NT2/D1 (cell line): ENCODE results near the gene PIEZO1.

Experiments used
- DNase-seq: peaks from one replicate; pipeline ENCODE4 v3.0.0-alpha.2; 2011; ENCODE audit warnings: low read depth, low spot score
- H3K27me3 ChIP-seq: 2 replicates; pipeline ENCODE4 v1.6.0; 2011; ENCODE audit warnings: mild to moderate bottlenecking; ENCODE audit not compliant: insufficient read length, insufficient read depth
- H3K36me3 ChIP-seq: 2 replicates; pipeline ENCODE4 v1.6.1; 2011; ENCODE audit warnings: mild to moderate bottlenecking, low read length, mixed read lengths; ENCODE audit not compliant: insufficient read depth, insufficient read length
- H3K4me1 ChIP-seq: 2 replicates; pipeline ENCODE4 v1.5.1; 2011; ENCODE audit not compliant: insufficient read depth, insufficient read length
- H3K4me3 ChIP-seq: 2 replicates; pipeline ENCODE4 v1.5.1; 2011; ENCODE audit warnings: low read depth; ENCODE audit not compliant: insufficient read length
- H3K9ac ChIP-seq: 2 replicates; pipeline ENCODE4 v1.6.0; 2011; ENCODE audit warnings: low read depth; ENCODE audit not compliant: insufficient read length
- H3K9me3 ChIP-seq: 2 replicates; pipeline ENCODE4 v1.5.1; 2011; ENCODE audit warnings: mild to moderate bottlenecking, low read length; ENCODE audit not compliant: insufficient read depth
- SUZ12 ChIP-seq: IDR thresholded peaks from 2 replicates; pipeline ENCODE4 v1.6.1; 2011; ENCODE audit not compliant: insufficient read length, insufficient read depth; ENCODE audit errors: extremely low read depth
- YY1 ChIP-seq: IDR thresholded peaks from 2 replicates; pipeline ENCODE4 v1.6.1; 2011; ENCODE audit not compliant: insufficient read length, insufficient read depth
- ZNF274 ChIP-seq: IDR thresholded peaks from 2 replicates; pipeline ENCODE4 v1.6.1; 2011; ENCODE audit warnings: mild to moderate bottlenecking, low read depth, low read length

The PIEZO1 gene

GRCh38 chr16:88701581-88702370, 83.2 kb downstream of the PIEZO1 start:
- H3K9ac ChIP-seq: no peak overlapping the region
- no peak for DNase-seq
- H3K36me3 ChIP-seq: peaks cover 58% of the 10 kb centered on the region
- H3K4me1 ChIP-seq: peaks cover 18% of the 10 kb centered on the region
- no peaks in the 10 kb centered on the region for H3K9me3 ChIP-seq
- H3K27me3 ChIP-seq: peaks cover 10% of the 10 kb centered on the region
- no peak for TF ChIP-seq ZNF274
- no peak for TF ChIP-seq SUZ12
- TF ChIP-seq YY1: no peak
- no peak overlapping the region for H3K4me3 ChIP-seq

- H3K9ac ChIP-seq: no peak overlapping the region
- peaks cover 10% of the 10 kb centered on the region for H3K27me3 ChIP-seq
- H3K4me3 ChIP-seq: no peak overlapping the region
- peaks cover 18% of the 10 kb centered on the region for H3K4me1 ChIP-seq
- no peak for TF ChIP-seq SUZ12
- no peak for TF ChIP-seq YY1
- TF ChIP-seq ZNF274: no peak
- peaks cover 67% of the 10 kb centered on the region for H3K36me3 ChIP-seq
- H3K9me3 ChIP-seq: no peaks in the 10 kb centered on the region
- DNase-seq: no peak
Observed at GRCh38 chr16:88700636-88701482, 84.2 kb downstream of the PIEZO1 start.

GRCh38 chr16:88700322-88700635, 84.7 kb downstream of the PIEZO1 start:
- peaks cover 73% of the 10 kb centered on the region for H3K36me3 ChIP-seq
- no peak overlapping the region for H3K4me3 ChIP-seq
- H3K27me3 ChIP-seq: peaks cover 5% of the 10 kb centered on the region
- no peaks in the 10 kb centered on the region for H3K9me3 ChIP-seq
- no peak overlapping the region for H3K9ac ChIP-seq
- TF ChIP-seq ZNF274: no peak
- TF ChIP-seq SUZ12: no peak
- TF ChIP-seq YY1: no peak
- H3K4me1 ChIP-seq: peaks cover 16% of the 10 kb centered on the region
- no peak for DNase-seq

GRCh38 chr16:88699180-88699579, 85.8 kb downstream of the PIEZO1 start:
- Histone ChIP-seq H3K4me3 (no peak overlapping the region), H3K9ac (no peak overlapping the region), H3K9me3 (no peaks in the 10 kb centered on the region), H3K27me3 (no peaks in the 10 kb centered on the region), H3K36me3 (peaks cover 78% of the 10 kb centered on the region), H3K4me1 (peaks cover 11% of the 10 kb centered on the region)
- no peak for TF ChIP-seq ZNF274
- TF ChIP-seq SUZ12: no peak
- no peak for DNase-seq

DNA sequence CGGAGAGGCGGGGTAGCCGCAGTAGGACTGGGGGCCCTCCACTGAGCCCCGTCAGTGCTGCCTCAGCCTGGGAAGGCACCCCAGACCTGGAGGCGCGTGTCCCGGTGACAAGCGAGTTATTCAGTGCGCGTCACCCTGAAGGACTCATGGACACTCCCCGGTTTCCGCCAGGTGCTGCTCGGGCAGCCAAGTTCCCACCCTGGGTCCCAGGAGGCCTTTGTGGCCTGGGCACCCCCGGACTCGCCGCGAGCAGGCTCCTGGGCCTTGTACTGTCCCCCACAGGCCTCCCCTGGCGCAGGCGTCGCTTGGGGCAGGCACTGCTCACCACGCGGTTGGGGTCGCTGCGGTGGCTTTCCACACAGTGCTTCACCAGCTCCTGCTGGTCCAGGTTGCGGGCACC, 86.4 kb downstream of the PIEZO1 start:
- TF ChIP-seq ZNF274 (no peak), YY1 (no peak), SUZ12 (no peak)
- no peak overlapping the region for H3K9ac ChIP-seq
- H3K4me1 ChIP-seq: peaks cover 8% of the 10 kb centered on the region
- no peak for DNase-seq
- H3K9me3 ChIP-seq: no peaks in the 10 kb centered on the region
- no peak overlapping the region for H3K4me3 ChIP-seq
- peaks cover 78% of the 10 kb centered on the region for H3K36me3 ChIP-seq
- H3K27me3 ChIP-seq: no peaks in the 10 kb centered on the region

GRCh38 chr16:88697831-88698615, 87.0 kb downstream of the PIEZO1 start:
- Histone ChIP-seq H3K36me3 (peaks cover 78% of the 10 kb centered on the region), H3K9me3 (no peaks in the 10 kb centered on the region), H3K27me3 (no peaks in the 10 kb centered on the region), H3K4me3 (no peak overlapping the region), H3K4me1 (peaks cover 7% of the 10 kb centered on the region), H3K9ac (no peak overlapping the region)
- TF ChIP-seq SUZ12: no peak
- DNase-seq: no peak
